AML-193 (cell line): ENCODE data around the gene SPPL3.

ENCODE experiments used
- DNase-seq, 2 experiments: peaks; one replicate each; lab custom pipeline; 2025; lab: John Stamatoyannopoulos, UW

SPPL3 gene

DNA sequence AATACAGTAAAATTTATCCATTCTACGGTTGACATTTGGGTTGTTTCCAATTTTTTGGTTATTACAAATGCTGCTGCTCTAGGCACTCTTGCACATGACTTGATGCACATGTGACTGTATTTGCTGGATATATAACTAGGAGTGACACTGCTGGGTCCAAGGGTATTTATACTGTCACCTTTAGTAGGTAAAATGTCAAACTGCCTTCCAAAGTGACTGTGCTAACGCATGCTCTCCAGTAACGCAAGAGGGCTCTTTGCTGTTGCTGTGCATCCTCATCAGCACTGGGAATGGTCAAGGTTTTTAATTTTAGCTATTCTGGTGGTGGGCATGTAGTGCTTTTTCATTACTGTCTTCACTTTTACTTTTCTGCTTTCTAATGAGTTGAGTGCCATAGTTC lies 116.3 kb downstream of the SPPL3 start:
- no peak for DNase-seq

DNA sequence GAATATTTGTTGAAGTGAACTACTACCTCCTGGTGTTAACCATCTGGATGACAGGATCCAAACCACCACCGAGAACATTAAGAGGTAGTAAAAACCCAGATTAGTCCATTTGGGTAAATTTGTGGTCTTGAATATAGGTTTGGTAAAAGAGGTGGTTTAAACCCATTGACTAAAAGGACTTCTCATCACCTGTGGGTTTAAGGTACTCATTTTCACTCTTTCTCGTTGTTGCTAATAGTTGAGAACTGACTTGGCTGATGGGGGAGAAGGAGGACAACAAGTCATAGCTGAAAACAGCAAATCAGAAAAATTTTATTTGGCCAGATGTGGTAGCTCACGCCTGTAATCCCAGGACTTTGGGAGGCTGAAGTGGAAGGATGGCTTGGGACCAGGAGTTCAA lies 119.4 kb downstream of the SPPL3 start:
- DNase-seq = no peak

DNA sequence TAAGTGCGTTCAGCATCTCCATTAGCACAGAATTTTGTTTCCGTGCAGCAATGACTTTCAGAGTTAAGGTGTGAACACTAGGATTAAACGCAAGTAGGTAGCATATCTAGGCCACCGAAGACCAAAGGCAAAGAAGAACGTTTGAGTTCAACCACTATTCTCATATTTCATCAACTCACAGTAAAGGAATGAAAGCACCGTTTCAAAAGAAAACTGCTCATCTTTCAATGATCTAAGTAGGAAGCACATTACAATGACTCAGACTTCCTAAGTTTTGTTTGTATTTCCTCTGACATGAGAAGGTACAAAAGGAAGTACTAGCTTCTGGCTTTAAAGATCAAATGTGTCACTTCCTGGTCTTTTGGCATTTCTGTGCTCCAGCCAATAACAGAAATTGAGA lies 121.0 kb downstream of the SPPL3 start:
- DNase-seq = peak; percentile 39 to 40

DNA sequence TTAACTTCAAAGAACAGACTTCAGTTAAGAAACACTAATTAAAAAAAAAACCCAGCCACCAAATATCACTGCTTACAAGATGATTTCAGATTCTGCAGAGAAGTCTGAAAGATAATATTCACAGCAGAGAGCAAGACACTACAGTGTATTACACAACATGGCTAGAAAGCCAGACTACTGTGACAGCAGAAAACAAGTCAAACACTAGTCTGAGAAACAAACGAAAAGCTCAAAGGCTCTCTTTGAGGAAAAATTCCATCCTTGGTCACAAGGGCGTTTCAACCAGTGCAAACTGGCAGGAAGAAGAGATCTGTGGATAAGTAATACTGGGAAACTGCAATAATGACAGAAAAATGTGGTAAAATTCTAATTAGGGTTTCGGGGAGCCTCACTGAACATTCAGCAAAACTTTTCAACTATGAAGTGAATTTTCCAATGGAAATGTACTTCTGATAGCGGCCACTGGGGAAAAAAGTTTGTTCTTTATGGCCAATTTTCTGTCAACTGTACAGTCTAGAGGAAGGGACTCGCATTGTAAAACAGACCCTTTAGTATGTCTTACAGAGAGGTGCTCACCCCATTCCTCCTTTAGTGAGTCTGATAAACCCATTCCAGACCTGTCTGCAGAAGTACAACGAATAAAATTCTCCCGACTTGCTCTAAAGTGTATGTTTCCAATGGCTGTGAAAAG lies 128.2 kb downstream of the SPPL3 start:
- no peak for DNase-seq

DNA sequence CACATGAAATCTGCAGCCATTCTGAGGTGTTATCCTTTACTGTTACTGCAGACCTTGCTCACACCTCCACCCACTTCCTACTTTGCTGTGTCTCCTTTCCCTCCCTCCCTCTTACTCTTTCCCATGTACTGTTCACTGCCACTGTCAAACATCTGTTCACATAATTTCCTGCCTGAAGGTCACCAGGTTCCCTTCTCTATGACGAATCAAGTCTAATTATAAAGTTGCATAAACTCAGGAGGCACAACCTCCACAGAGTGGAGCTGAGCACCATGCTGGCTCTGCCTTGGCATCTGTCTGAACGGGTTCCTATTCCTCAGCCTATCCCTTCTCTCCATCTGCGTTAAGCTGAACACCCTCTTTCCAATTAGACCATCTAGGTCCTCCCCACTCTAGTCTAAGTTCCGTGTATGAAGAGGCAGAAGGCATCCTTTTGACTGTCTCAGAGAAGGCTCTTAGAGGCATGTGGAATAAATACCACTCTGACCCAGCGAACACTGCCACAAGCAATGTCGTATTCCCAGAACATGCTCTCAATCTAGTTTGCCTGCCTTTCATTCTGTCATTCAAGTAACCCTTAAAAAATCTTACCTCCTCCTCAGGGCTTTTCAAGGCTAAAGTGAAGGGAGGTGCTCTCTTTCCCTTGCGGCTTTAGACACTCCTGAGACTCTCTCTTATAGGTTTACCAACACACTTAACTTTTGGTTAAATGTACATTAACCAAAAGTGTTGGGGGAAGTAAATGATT lies 129.8 kb downstream of the SPPL3 start:
- DNase-seq = no peak

DNA sequence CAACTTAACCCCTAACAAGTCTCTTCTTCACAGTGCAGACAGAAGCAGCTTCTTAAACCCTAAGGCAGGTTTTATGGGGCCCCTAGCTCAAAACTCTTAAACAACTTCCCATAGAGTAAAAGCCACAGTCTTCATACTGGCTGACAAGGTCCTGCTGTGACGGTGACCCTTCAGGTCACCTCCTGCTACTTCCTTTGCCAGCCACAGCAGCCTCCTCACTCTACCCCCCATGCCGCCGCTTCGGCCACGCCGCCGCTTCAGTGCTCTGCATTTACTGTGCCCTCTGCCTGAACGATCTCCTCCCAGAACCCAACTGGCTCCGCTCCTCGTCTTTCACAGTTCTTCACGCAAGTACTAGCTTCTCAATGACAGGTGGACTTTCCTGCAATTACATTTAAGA lies 133.1 kb downstream of the SPPL3 start:
- DNase-seq = no peak

DNA sequence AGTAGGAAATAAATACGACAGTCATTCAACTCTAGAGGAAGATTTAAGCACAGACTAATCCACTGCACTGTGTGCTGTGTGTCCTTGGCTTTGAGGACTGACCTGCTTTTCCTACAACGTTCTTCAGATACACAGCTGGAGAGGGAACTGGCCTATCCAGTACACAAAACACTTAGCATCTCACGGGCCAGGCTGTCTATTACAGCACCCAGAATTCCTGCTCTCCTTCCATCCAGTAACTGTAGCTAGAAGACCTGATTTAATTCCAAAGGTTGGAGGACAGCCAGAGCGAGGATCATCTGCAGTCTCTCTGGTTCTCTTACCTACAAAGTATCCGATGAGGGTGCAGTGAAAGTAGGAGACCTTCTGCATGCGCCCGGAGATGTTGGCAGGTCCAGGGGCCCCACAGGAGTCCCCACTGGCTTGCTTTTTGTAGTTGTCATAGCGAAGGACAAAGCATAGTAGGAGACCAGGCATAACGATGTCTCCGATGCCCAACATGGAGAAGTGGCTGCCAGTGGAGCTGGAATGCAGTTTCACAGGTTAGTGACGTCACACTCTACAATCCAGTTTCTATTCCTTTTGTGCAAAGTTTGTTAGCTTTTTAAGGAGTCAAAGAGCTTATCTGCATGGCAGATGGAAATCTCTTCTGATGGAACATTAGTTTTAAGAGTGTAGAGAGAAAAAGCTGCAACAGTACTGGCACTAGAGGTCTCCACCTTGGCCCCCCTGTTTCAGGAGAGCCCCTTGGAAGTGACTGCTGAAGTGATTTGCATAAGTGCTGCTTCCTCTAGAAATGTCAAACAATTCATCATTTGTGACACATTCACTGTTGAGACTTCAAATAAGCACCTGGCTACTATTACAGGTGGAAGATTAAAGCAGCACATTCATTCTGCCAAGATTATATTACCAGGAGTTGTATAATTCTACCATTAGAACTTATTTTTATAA lies 136.8 kb downstream of the SPPL3 start:
- no peak for DNase-seq

DNA sequence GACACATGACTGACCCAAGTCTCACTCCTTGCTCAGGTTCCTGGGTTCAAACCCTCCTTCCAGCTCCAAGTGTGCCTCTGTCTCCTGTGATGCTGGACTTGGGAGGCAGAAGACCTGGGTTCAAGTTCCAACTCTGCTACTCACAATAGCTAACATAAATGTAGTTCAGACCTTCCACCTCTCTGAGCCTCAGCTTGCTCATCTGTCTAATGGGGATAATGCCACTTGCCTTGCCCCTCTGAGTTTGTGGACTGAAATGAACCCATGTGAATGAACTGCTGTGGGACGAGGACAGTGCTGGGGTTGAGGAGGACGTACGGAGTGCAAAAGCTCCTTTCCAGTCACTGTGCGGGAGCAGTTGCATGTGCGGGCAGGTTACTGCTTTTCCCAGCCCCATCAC lies 137.6 kb downstream of the SPPL3 start:
- no peak for DNase-seq

DNA sequence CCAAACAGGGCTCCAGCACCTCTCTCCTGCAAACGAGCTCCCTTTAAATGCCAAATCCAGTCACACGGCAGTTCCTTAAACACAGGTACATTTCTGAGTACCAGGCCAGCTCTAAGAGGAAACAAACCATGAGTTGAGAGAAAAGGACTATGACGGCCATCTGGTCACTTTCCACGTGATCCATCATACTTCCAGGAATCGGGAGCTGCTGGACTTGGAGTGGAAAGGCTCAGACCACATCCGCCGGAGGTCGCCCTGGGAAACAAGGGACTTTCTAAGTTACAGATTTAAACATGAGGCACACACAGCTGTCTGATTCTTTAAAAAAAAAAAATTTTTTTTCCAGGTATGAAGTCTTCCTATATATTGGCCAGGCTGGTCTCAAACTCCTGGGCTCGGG lies 139.3 kb downstream of the SPPL3 start:
- DNase-seq = no peak

DNA sequence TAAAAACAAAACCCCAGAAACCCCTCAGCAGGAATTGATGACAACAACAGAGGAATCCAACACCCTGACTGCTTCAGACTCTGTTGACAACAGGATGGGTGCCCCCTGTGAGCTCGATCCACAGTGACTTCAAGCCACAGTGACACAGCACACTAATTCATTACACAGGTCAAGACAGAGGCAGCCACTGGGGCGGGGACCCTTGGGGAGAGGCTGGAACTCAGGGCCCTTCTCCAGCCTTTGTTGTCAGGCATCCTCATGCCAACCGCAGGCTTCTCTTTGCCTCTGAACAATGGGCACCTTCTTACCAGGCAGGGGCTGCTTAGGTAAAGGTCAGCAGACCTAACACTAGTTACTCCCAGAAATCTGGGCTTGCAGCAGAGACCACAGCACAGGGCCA lies 140.9 kb downstream of the SPPL3 start:
- DNase-seq = no peak

DNA sequence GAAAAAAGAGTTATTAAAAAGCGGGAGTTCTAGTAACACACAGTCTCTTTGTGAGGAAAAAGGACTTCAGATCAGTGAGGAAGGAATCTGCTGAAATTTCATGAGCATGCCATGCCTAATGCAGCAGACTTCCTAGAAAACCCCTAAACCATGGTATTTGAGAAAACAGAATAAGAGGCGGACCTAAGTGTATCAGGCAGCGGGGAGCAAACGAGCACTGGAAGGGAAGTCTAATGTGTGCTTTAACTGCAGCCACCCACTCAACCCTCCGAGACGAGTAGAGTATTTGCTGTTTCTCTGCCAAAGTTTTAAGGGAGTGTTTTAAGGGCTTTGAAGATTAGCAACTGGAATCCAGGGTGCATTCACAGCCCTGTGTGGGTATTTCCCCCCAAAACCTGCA lies 142.1 kb downstream of the SPPL3 start:
- DNase-seq = no peak

DNA sequence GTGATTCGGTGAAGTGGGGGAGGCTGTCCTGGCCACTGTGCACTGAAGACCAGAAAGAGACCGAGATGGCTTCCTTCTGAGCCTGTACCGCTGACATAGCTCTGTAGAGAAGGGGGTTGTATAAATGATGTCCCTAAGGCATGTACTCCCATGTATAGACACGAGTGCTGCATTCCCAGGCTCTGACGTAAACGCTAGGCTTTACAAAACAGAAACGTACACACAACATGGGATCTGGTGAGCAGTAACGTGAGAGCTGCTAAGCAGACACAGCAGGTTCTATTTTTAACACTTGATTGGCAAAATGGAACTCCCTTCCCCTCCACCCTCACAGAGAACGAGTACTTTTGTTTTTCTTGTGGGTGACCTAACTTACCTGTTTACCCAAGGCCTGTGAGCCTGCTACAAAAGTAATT lies 142.6 kb downstream of the SPPL3 start:
- DNase-seq = no peak

DNA sequence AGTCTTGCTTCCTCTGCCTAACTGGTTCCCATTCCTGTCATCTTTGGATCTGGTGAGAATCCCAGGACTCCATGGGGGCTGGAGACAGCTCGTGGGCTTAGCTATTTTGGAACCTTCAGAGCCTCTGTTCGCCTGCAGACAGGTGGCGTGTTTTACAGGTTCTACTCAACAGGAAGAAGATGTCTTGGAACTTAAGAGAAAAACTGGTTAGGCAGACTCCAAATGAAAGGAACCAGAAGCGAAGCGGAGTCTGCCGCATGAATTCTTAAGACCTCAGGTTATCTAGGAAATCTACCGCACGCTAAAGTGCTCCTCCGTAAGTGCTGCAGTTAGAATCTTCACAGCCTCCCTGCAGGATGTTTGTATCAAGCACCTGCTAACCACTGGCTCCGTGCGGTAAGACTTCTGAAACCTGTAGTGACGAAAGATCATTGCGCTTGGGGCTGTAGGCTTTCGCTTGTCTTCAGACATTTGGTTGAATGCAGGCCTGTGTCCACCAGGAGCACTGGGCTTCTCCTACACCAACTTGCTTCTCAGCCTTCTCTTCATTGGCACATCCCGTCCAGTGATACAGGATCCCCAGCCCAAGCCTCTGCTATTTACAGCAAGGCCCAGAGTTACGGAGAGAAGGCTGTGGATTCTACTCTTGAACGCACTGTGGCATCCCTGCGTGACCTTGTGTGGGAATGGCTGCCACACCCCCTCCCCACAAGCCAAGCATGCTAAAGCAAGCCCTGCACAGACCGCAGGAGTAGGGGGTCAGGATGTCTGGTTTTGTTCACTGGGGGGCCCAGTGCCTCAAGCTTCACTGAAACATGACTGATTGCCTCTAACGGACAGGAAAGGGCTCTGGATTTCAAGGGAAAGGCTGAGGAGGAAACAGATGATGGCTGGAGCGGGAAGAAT lies 143.6 kb downstream of the SPPL3 start:
- no peak for DNase-seq

DNA sequence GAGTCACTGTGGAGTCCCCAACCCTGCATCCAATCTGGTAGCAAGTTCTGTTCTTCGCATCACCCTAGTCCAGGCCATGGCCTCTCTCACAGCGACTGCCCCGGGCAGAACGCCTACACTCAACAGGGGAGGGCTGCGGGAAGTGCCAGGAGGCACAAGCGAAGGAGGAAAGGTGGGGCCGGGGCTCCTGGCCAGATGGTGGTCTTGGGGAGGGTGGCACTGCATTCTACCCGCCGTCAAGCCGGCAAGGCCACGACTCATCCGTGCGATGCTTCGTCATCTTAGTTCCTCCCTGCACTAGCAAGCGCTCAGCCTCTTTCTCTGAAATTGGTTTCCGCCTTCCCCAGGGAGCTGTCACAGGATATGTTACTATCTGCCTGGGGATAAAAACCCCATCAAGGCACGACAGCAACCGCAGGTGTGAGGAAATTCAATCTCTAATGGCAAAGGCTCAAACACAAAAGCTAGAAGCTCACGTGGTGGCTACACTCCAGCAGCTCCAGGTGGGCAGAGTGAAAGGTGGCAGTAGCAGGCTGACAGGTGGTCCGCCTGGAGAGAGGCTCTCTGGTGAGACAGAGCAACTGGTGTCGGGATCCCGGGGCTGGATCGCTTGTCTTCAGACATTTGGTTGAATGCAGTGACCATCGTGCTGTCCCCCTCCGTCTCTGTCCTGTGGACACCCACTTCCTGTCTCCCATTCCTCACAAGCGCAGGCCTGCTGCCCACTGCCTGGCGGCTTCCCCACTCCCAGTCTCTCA lies 144.4 kb downstream of the SPPL3 start:
- no peak for DNase-seq

DNA sequence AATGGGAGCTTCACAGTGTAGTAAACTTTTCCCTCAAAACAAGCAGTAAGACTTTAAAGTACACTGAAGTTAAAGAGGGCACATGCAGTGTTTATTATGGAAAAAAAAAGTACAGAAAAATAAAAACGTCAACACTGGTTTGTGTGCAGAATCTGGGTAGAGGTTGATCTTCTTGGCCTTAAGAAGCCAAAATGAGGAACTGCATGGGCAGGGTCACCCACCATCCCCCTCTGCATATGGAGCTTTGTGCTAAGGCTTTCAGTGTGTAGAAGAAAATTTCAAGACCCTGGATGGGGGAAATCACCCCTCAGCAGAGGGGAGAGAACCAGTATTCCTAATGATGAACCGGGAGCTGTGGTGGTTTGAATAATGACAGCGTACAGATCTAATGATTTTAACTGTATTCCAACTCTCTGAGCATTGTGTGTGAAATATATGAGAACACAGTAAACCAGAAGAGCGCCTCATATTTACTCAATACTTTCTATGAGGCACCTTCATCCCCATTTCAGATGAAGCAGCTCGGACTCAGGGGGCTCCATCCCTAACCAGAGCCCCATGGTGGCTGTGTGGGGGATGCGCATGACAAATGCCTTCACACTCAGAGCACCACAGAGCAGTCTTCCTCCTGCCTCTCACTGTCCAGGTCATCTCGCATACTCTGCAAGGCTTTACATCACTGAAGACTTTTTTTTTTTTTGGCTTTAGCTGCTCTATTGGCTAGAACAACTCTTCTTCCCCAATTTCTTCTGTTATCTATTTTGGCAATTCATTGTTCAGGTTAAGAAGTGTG lies 145.2 kb downstream of the SPPL3 start:
- DNase-seq = no peak

DNA sequence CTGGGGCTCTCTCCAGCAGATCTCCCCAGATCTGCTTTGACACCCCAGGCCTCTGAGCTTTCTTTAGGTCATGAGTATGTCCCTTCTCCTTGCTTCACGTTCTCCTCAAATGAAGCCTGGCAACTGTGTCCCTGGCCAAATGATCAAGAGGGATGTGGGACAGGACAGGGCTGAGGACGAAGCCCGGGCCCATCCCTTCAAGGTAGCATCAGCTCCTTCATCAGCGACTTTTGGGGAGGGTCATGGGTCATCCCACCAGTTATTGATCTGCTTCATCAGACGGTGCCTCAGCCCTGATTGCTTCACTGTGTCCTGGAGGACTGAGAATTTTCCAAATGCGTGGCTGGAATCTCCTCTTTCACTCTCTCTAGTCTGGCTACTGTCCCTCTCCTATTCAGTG lies 146.2 kb downstream of the SPPL3 start:
- no peak for DNase-seq

DNA sequence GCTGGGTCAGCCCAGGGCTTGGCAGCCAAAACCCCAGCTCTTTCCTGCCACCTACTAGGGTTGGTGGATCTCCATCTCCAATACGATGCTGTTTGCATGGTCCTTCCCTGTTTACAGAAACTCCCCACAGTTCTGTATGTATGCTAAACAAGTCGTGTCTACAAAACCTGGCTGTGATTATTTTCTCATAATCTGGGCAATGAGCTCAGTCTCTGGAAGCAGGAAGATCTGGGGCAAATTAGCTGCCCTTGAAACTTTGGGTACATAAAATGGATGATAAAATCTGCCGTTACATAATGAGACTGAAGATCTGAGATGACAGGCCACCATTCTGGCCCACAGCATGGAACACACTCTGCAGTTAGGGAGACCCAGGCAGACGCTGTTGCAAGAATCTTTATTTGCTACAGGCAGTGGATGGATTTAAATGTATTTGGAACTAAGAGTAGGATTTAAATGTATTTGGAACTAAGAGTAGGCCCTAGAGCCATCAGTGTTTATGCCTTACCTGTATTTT lies 146.9 kb downstream of the SPPL3 start:
- no peak for DNase-seq

DNA sequence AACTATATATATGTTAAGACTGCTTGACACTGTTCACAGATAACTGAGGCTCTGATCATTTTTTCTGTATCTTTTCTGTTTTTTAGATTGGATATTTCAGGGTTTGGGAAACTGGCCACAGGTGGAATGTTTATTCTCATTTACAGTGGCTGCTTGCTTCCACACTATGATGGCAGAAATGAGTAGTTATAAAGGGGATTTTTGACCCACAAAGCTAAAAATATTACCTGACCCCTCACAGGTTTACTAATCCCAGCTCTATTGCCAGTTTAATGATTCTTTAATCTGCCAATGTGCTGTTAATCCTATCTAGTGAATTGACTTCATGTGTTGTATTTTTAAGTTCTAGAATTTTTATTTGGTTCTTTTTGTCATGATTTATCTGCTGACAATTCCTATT lies 148.9 kb downstream of the SPPL3 start:
- no peak for DNase-seq

DNA sequence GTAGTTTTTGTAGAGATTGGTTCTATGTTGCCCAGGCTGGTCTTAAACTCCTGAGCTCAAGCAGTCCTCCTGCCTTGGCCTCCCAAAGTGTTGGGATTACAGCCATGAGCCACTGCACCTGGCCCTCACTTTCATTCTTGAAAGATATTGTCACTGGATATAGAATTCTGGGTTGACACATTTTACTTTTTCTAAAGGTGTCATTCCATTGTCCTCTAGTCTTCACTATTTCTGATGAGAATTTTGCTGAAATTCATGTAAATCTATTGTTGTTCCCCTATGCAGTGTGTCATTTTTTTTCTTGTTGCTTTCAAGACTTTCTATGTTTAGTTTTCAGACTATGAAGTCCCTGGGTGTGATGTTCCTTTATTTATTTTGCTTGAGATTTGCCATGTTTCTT lies 149.4 kb downstream of the SPPL3 start:
- no peak for DNase-seq

DNA sequence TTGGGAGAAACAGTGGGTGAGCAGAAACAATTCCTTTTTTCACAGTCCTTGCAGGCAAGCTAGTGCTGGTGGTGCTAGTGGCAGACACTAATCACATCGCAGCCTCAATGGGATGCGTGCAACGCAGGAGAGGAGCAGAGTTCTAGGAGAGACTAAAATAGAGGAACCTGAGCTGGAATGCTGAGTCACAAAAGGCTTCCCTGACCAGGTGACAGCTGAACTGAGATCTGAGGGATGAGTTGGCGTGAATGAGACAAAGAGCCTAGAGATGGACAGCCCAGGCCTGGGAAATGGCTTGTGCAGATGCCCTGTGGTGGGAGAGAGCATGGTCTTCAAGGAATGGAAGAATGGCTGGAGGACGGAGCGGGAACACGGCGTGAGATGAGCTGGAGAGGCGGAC lies 152.8 kb downstream of the SPPL3 start:
- no peak for DNase-seq
